Neural progenitor cell (in vitro differentiated cells): Measurements from ENCODE around the gene CACTIN.
"Not testable (repeated sequence)": the region's sequence is repeated elsewhere in the genome, so short reads cannot be mapped to it uniquely, and the experiment has no call there.

Experiments
- CTCF ChIP-seq: fragments of 200-600 bp; sonication (generic); IDR thresholded peaks from 2 replicates; pipeline ENCODE4 v1.5.1; 2017; ENCODE audit warnings: antibody characterized with exemption, mild to moderate bottlenecking
- EZH2 ChIP-seq: fragments of 200-600 bp; sonication (generic); IDR thresholded peaks from 2 replicates; pipeline ENCODE4 v1.6.1; 2017; ENCODE audit warnings: antibody characterized with exemption, mild to moderate bottlenecking, moderate library complexity
- EZH2phosphoT487 ChIP-seq: fragments of 200-600 bp; sonication (generic); IDR thresholded peaks from 2 replicates; pipeline ENCODE4 v1.6.1; 2017; ENCODE audit warnings: antibody characterized with exemption

- TF ChIP-seq EZH2, CTCF, EZH2phosphoT487: not testable (repeated sequence)
Measured at GRCh38 chr19:3570042-3570441, 56.5 kb downstream of the CACTIN start.
